GM18858 (cell line): ENCODE data around the gene MSH2.
"Not testable (repeated sequence)": the region's sequence is repeated elsewhere in the genome, so short reads cannot be mapped to it uniquely, and the experiment has no call there.

Experiments used
- ATAC-seq: cut with Tn5 transposase; IDR thresholded peaks from one replicate; pipeline ENCODE4 v1.9.1; 2021; ENCODE audit not compliant: unreplicated experiment

The MSH2 gene

GRCh38 chr2:47402805-47403608 lies at the start of gene MSH2:
Gene MSH2, plus strand, starts transcription at chr2:47403156. Its CDS starts 36 bp downstream, at chr2:47403192.
- ATAC-seq, result peak; percentile 90

- ATAC-seq, result no peak
Observed at GRCh38 chr2:47354013-47354847, 48.7 kb upstream of the MSH2 start.

GRCh38 chr2:47354848-47355204 lies 48.1 kb upstream of the MSH2 start:
- no peak for ATAC-seq

GRCh38 chr2:47357483-47357882 lies 45.5 kb upstream of the MSH2 start:
- no peak for ATAC-seq

- ATAC-seq, result no peak
Observed at GRCh38 chr2:47359375-47359868, 43.5 kb upstream of the MSH2 start.

- no peak for ATAC-seq
Observed at GRCh38 chr2:47360283-47360682, 42.7 kb upstream of the MSH2 start.

- no peak for ATAC-seq
Observed at GRCh38 chr2:47360927-47361326, 42.0 kb upstream of the MSH2 start.

GRCh38 chr2:47361505-47362229 lies 41.3 kb upstream of the MSH2 start:
- not testable (repeated sequence) for ATAC-seq

- ATAC-seq, result no peak
Observed at GRCh38 chr2:47373747-47374146, 29.2 kb upstream of the MSH2 start.

GRCh38 chr2:47375307-47375706 lies 27.6 kb upstream of the MSH2 start:
- no peak for ATAC-seq

GRCh38 chr2:47379384-47379783 lies 23.6 kb upstream of the MSH2 start:
- ATAC-seq, result no peak

GRCh38 chr2:47381408-47381807 lies 21.5 kb upstream of the MSH2 start:
- ATAC-seq, result no peak

GRCh38 chr2:47386551-47386950 lies 16.4 kb upstream of the MSH2 start:
- no peak for ATAC-seq

- no peak for ATAC-seq
Observed at GRCh38 chr2:47388888-47389287, 14.1 kb upstream of the MSH2 start.

- no peak for ATAC-seq
Observed at GRCh38 chr2:47389692-47390091, 13.3 kb upstream of the MSH2 start.

- no peak for ATAC-seq
Observed at GRCh38 chr2:47401789-47402554, 984 bp upstream of the MSH2 start.

GRCh38 chr2:47402555-47402804 lies 476 bp upstream of the MSH2 start:
- ATAC-seq, result no peak

- no peak for ATAC-seq
Observed at GRCh38 chr2:47403609-47404193, 745 bp downstream of the MSH2 start.

GRCh38 chr2:47404356-47404755 lies 1.4 kb downstream of the MSH2 start:
- no peak for ATAC-seq

- no peak for ATAC-seq
Observed at GRCh38 chr2:47405757-47406156, 2.8 kb downstream of the MSH2 start.
